Measurements from ENCODE around the gene PRDM16.

- TF ChIP-seq CTCF (conservative IDR thresholded peaks at IDR 0.05; ENCODE audit: low read length) (no peak), EZH2phosphoT487 (IDR thresholded peaks at IDR 0.05; ENCODE audit: borderline replicate concordance, low read depth, low read length) (no peak)
Observed at GRCh38 chr1:3208819-3209200, 139.8 kb downstream of the PRDM16 start.
